ENCODE results near the gene GPR39. TPM values are rescaled to one million over a fixed set of nuclear protein-coding genes. Genes with fewer than 3 reads are reported as not detected.
A peak's percentile ranks its signal among the peaks of the same experiment; 100 is the strongest.
"Not testable (repeated sequence)": the region's sequence is repeated elsewhere in the genome, so short reads cannot be mapped to it uniquely, and the experiment has no call there.

The GPR39 gene
- total RNA-seq, 2 donors from 2014 or later: not detected

- Mint-ChIP-seq H3K4me3 (no peak overlapping the region), H3K4me1 (ENCODE audit: low read depth in 2 of 2) (no peaks in the 10 kb centered on the region), H3K9me3 (peaks cover 9% of the 10 kb centered on the region), H3K27ac (no peak overlapping the region), H3K36me3 (no peaks in the 10 kb centered on the region), H3K27me3 (no peaks in the 10 kb centered on the region)
- ATAC-seq (no peak), DNase-seq (ENCODE audit: low spot score) (no peak)
These were observed 100.8 kb downstream of the GPR39 start for GRCh38 chr2:132517386-132517785.

DNA sequence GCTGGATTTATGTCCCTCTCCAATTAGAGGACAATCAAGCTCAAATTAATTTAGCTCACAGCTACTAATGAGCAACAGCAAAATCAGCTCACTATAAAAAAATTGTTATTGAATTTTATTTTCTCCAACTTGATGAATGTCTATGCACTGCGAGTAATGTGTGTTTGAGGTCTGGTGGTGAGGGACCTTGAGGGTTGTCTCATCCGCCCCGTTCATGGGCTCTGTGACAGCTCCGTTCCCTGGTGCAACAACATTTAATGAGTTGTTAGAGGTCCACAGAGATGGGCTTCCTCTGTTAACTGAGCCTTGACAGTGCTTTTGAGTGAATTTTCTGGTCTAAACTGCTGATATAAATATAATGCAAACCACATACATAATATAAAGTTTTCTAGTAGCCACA lies 101.7 kb downstream of the GPR39 start:
- Mint-ChIP-seq H3K27me3 (no peaks in the 10 kb centered on the region), H3K27ac (no peak overlapping the region), H3K4me3 (no peak overlapping the region), H3K9me3 (peaks cover 9% of the 10 kb centered on the region), H3K36me3 (no peaks in the 10 kb centered on the region), H3K4me1 (ENCODE audit: low read depth in 2 of 2) (no peaks in the 10 kb centered on the region)
- DNase-seq (ENCODE audit: low spot score) (no peak), ATAC-seq (no peak)

- Mint-ChIP-seq H3K4me1 (ENCODE audit: low read depth in 2 of 2) (no peaks in the 10 kb centered on the region), H3K27ac (no peak overlapping the region), H3K36me3 (no peaks in the 10 kb centered on the region), H3K9me3 (peaks cover 9% of the 10 kb centered on the region), H3K27me3 (no peaks in the 10 kb centered on the region), H3K4me3 (no peak overlapping the region)
- no peak for ATAC-seq
- DNase-seq (ENCODE audit: low spot score): no peak
These were observed 103.0 kb downstream of the GPR39 start for GRCh38 chr2:132519566-132519965.

- H3K27ac Mint-ChIP-seq: no peak overlapping the region
- H3K27me3 Mint-ChIP-seq: no peaks in the 10 kb centered on the region
- ATAC-seq (no peak), DNase-seq (ENCODE audit: low spot score) (no peak)
- H3K9me3 Mint-ChIP-seq: peaks cover 9% of the 10 kb centered on the region
- no peak overlapping the region for H3K4me3 Mint-ChIP-seq
- H3K36me3 Mint-ChIP-seq: no peaks in the 10 kb centered on the region
- no peaks in the 10 kb centered on the region for H3K4me1 Mint-ChIP-seq (ENCODE audit: low read depth in 2 of 2)
These were observed 104.7 kb downstream of the GPR39 start for GRCh38 chr2:132521341-132521740.

DNA sequence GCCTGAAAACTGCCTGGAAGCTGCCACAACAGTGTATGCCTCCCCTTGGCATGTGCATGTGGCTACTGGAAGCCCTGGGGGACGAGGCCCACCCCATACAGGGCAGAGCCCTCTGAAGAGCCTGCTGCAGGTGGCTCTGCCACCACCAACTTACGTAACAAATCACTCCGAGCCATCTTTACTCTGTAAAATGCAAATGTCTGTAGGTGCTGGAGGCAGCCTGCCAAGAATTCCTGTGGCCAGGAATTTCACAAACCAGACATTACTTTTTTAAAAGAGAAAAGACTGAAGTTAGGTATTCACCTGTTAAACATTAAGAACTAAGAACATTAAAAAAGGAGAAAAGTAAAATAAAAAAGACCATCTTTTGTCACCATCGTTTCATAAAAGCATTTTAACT lies 106.3 kb downstream of the GPR39 start:
- Mint-ChIP-seq H3K36me3 (no peaks in the 10 kb centered on the region), H3K4me1 (ENCODE audit: low read depth in 2 of 2) (no peaks in the 10 kb centered on the region), H3K27me3 (no peaks in the 10 kb centered on the region), H3K4me3 (no peak overlapping the region), H3K27ac (no peak overlapping the region), H3K9me3 (peaks cover 12% of the 10 kb centered on the region)
- no peak for DNase-seq (ENCODE audit: low spot score)
- ATAC-seq: no peak

- DNase-seq (ENCODE audit: low spot score); H3K4me1 Mint-ChIP-seq (ENCODE audit: low read depth in 2 of 2); H3K27ac Mint-ChIP-seq; H3K4me3 Mint-ChIP-seq; ATAC-seq; H3K36me3 Mint-ChIP-seq; H3K27me3 Mint-ChIP-seq: not testable (repeated sequence)
- H3K9me3 Mint-ChIP-seq: peaks cover 17% of the 10 kb centered on the region
These were observed 120.5 kb downstream of the GPR39 start for GRCh38 chr2:132537061-132537460.

DNA sequence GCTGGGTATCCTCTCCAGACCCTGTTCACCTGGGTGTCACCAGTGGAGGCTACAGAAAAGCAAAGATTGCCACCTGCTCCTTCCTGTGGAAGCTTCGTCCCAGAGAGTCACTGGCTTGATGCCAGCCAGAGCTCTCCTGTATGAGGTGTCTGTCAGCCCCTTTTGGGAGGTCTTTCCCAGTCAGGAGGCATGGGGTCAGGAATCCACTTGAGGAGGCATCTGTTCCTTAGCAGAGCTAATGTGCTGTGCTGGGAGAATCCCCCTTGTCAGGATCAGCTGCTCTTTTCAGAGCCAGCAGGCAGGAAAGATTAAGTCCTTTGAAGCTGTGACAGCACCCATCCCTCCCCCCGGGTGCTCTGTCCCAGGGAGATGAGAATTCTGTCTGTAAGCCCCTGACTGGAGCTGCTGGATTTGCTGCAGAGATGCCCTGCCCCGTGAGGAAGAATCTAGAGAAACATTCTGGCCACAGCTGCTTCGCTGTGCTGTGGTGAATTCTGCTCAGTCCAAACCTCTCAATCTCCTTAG lies 121.8 kb downstream of the GPR39 start:
- H3K27me3 Mint-ChIP-seq: no peaks in the 10 kb centered on the region
- peaks cover 4% of the 10 kb centered on the region for H3K36me3 Mint-ChIP-seq
- no peak overlapping the region for H3K4me3 Mint-ChIP-seq
- DNase-seq (ENCODE audit: low spot score) (no peak), ATAC-seq (no peak)
- no peak overlapping the region for H3K27ac Mint-ChIP-seq
- peaks cover 17% of the 10 kb centered on the region for H3K9me3 Mint-ChIP-seq
- no peaks in the 10 kb centered on the region for H3K4me1 Mint-ChIP-seq (ENCODE audit: low read depth in 2 of 2)

DNA sequence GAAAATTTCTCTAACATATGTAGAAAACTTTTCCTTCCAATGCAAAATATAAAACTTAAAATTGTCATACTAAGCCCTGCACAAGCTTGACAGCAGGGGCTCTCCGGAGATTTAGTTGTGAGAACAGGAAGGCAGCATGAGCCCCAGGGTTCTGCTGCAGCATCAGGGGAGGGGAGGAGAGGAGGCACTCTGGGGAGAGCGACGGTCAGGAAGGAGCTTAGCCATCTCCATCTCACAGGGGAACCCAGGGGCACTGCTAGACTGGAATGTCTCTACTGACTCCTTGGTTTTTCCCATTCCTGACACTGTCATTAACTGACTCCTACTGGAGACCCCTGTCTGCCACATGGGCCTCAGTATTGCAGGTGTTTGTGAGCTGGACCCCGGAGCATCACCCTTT lies 123.6 kb downstream of the GPR39 start:
- peaks cover 4% of the 10 kb centered on the region for H3K36me3 Mint-ChIP-seq
- no peak for ATAC-seq
- no peak overlapping the region for H3K4me3 Mint-ChIP-seq
- H3K4me1 Mint-ChIP-seq (ENCODE audit: low read depth in 2 of 2): no peaks in the 10 kb centered on the region
- peaks cover 14% of the 10 kb centered on the region for H3K9me3 Mint-ChIP-seq
- H3K27ac Mint-ChIP-seq: no peak overlapping the region
- H3K27me3 Mint-ChIP-seq: no peaks in the 10 kb centered on the region
- no peak for DNase-seq (ENCODE audit: low spot score)

GRCh38 chr2:132542953-132543569 lies 126.5 kb downstream of the GPR39 start:
- Mint-ChIP-seq H3K36me3 (no peaks in the 10 kb centered on the region), H3K4me3 (no peak overlapping the region), H3K4me1 (ENCODE audit: low read depth in 2 of 2) (no peaks in the 10 kb centered on the region), H3K27me3 (no peaks in the 10 kb centered on the region), H3K27ac (no peak overlapping the region), H3K9me3 (no peaks in the 10 kb centered on the region)
- DNase-seq (ENCODE audit: low spot score) (no peak), ATAC-seq (no peak)

GRCh38 chr2:132544006-132544630 lies 127.5 kb downstream of the GPR39 start:
- H3K4me1 Mint-ChIP-seq (ENCODE audit: low read depth in 2 of 2): no peaks in the 10 kb centered on the region
- H3K4me3 Mint-ChIP-seq: no peak overlapping the region
- H3K36me3 Mint-ChIP-seq: no peaks in the 10 kb centered on the region

GRCh38 chr2:132547090-132547687 lies 130.6 kb downstream of the GPR39 start:
- H3K4me3 Mint-ChIP-seq: no peak overlapping the region
- no peak overlapping the region for H3K27ac Mint-ChIP-seq
- no peak for ATAC-seq
- no peak for DNase-seq (ENCODE audit: low spot score)
- no peaks in the 10 kb centered on the region for H3K9me3 Mint-ChIP-seq
- H3K4me1 Mint-ChIP-seq (ENCODE audit: low read depth in 2 of 2): no peaks in the 10 kb centered on the region
- H3K27me3 Mint-ChIP-seq: no peaks in the 10 kb centered on the region
- H3K36me3 Mint-ChIP-seq: no peaks in the 10 kb centered on the region

More at GRCh38 chr2:132544006-132544630, 127.5 kb downstream of the GPR39 start:
- Mint-ChIP-seq H3K27ac (no peak overlapping the region), H3K27me3 (no peaks in the 10 kb centered on the region), H3K9me3 (no peaks in the 10 kb centered on the region)
- ATAC-seq: peak in 1 of 2 donors; percentile 20
- no peak for DNase-seq (ENCODE audit: low spot score)

DNA sequence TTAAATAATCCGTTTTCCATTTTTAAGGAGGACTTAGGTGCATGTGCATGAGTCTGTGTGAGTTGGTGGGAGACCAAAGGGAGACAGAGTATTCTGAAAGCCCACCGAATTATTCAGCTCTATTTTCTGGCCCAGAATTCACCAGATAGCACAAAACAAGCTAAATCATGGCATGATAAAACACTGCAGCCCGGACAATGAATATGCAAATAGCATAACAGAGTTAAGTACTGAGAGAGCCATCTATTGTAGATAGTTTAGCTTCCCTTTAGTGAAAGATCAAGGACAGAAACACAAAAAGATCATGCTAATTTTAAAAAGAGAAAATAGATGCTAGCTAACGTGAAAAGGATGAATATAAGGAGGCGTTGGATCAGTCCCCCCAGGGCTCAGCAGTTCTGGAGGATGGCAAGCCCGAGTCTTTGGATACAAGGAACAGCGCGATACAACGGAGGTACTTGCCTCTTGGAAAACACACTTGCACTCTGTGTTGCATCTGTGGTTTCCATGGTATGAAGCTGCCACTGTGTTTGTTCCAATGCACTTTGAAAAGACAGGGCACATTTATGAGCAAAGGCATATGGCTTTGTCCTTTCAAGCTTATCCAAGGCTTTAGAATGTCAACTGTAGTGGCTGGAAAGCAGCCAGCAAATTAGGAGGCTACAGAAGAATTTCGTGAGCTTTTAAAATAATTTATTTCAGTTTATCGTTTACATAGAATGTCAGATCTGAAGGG lies 133.5 kb downstream of the GPR39 start:
- Mint-ChIP-seq H3K4me3 (no peak overlapping the region), H3K36me3 (no peaks in the 10 kb centered on the region), H3K4me1 (ENCODE audit: low read depth in 2 of 2) (no peaks in the 10 kb centered on the region), H3K27ac (no peak overlapping the region), H3K9me3 (no peaks in the 10 kb centered on the region), H3K27me3 (no peaks in the 10 kb centered on the region)
- no peak for DNase-seq (ENCODE audit: low spot score)
- no peak for ATAC-seq

GRCh38 chr2:132550946-132551345 lies 134.3 kb downstream of the GPR39 start:
- DNase-seq (ENCODE audit: low spot score): no peak
- Mint-ChIP-seq H3K36me3 (no peaks in the 10 kb centered on the region), H3K4me3 (no peak overlapping the region), H3K27me3 (no peaks in the 10 kb centered on the region), H3K4me1 (ENCODE audit: low read depth in 2 of 2) (no peaks in the 10 kb centered on the region), H3K9me3 (no peaks in the 10 kb centered on the region), H3K27ac (no peak overlapping the region)
- no peak for ATAC-seq

DNA sequence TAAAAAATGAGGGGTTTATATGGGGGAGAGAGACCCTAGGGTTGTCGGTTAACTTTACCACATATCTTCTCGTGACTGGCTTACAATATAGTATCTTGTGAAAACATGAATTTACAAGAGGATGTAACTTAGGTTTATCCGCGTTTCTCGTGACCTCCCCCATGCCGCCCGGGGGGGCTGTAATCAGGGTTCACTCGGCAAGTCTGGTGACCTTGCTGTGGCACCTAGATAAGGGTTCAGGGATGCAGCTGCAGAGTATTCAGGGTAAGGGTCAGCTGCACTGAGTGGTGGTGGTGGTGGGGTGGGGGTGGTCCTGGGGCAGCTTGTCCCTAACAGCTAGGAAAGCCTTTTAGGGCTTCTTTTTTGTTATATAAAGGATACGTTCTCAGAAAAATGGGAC lies 141.1 kb downstream of the GPR39 start:
- H3K4me1 Mint-ChIP-seq (ENCODE audit: low read depth in 2 of 2): no peaks in the 10 kb centered on the region
- H3K9me3 Mint-ChIP-seq: peaks cover 6% of the 10 kb centered on the region
- H3K36me3 Mint-ChIP-seq: no peaks in the 10 kb centered on the region
- no peak overlapping the region for H3K27ac Mint-ChIP-seq
- no peak overlapping the region for H3K4me3 Mint-ChIP-seq
- no peak for DNase-seq (ENCODE audit: low spot score)
- H3K27me3 Mint-ChIP-seq: no peaks in the 10 kb centered on the region
- ATAC-seq: no peak

All from natural killer cell treated with Interleukin-12 subunit alpha and Interleukin-12 subunit beta and Interleukin-15 and Interleukin-18, amount 100 ng/mL, for 72 hours (primary cell).